ENCODE measurements around the gene OR10G6.
"Not testable (repeated sequence)": the region's sequence is repeated elsewhere in the genome, so short reads cannot be mapped to it uniquely, and the experiment has no call there.

Gene OR10G6

DNA sequence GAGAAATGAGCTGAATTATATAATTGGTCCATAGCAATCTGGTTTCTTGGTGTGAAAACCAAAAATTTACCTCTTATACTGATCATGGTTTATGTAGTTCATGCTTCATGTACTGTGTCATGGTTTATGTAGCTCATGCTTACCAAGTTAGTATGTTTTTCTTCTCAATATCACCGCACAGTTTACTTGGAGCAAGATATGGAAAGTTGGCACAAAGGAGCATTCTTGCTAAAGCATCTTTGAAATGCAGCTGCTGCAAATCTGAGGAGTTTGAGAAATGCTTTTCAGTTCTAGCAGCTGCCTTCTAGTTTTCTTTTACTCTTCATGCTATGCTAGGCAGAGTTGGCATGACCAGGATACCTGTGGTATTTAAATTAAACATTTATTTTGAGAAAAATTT is 41.7 kb upstream of the OR10G6 start:
- no peak overlapping the region for H2BK5ac ChIP-seq (ENCODE audit: low read depth, low read length, poor library complexity)
- no peaks in the 10 kb centered on the region for H3K79me1 ChIP-seq (ENCODE audit: low read length)
- no peaks in the 10 kb centered on the region for H3K9me3 ChIP-seq (ENCODE audit: insufficient read depth, low read depth, low read length)
- no peak overlapping the region for H3K9ac ChIP-seq (ENCODE audit: low read length)
- no CpG with 5 or more reads among the region's 1 CpG for WGBS (ENCODE audit: extremely low coverage, insufficient coverage, insufficient read length)
- no peak overlapping the region for H2BK120ac ChIP-seq (ENCODE audit: insufficient read depth, low read length, poor library complexity)
- no peak overlapping the region for H3K4me3 ChIP-seq (ENCODE audit: low read depth, low read length)
- H3K4me2 ChIP-seq (ENCODE audit: low read length), result no peak overlapping the region
- no peak overlapping the region for H3K18ac ChIP-seq (ENCODE audit: low read length)
- H4K91ac ChIP-seq (ENCODE audit: low read depth, low read length), result no peak overlapping the region
- no peaks in the 10 kb centered on the region for H3K36me3 ChIP-seq (ENCODE audit: control insufficient read depth in 1 of 2, insufficient read depth in 2 of 2, low read length in 2 of 2)
- no peak overlapping the region for H2BK12ac ChIP-seq (ENCODE audit: low read length)
- H3K14ac ChIP-seq (ENCODE audit: low read length), result no peak overlapping the region
- H2AFZ ChIP-seq (ENCODE audit: insufficient read depth, low read length, poor library complexity), result no peak overlapping the region
- H2AK5ac ChIP-seq (ENCODE audit: low read length), result no peak overlapping the region
- H4K12ac ChIP-seq (ENCODE audit: low read depth, low read length), result no peak overlapping the region
- H3K27me3 ChIP-seq (ENCODE audit: insufficient read depth, low read length), result no peaks in the 10 kb centered on the region
- H3K23ac ChIP-seq (ENCODE audit: low read length), result no peak overlapping the region
- no peaks in the 10 kb centered on the region for H3K79me2 ChIP-seq (ENCODE audit: control insufficient read depth, insufficient read depth, low read length, poor library complexity)
- no peak for DNase-seq
- no peak overlapping the region for H3K27ac ChIP-seq (ENCODE audit: low read depth, low read length)
- no peaks in the 10 kb centered on the region for H3K4me1 ChIP-seq (ENCODE audit: control insufficient read depth in 1 of 2, insufficient read depth in 2 of 2, low read length in 2 of 2)
- no peak overlapping the region for H4K8ac ChIP-seq (ENCODE audit: low read depth, low read length)
- no peak overlapping the region for H3K4ac ChIP-seq (ENCODE audit: low read depth, low read length)

DNA sequence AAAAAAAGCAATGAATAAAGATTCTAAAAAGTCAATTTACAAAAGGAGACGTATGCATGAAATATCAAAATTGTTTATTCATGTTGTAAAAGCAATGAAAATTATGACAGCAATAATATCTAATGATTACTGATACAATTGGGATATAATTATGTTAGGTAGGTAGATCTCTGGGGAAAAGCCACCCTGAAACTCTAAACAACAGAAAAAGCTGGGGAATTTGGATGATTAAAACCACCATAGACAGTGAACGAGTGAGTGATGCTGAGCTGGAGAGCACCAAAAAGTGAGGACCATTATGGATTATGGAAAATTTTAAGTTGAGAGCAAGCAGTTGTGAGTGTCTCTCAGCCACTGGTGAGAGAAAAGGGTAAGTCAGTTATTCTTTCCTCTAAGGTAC is 31.5 kb upstream of the OR10G6 start, which contains the start of gene OR10G8:
TSS of gene OR10G8 (plus strand) at position 301 of the 400 bp plus-strand sequence. CDS start 2,825 bp downstream, outside the sequence.
- no CpG with 5 or more reads among the region's 2 CpGs for WGBS (ENCODE audit: extremely low coverage, insufficient coverage, insufficient read length)
- Histone ChIP-seq H3K9me3 (ENCODE audit: insufficient read depth, low read depth, low read length) (no peaks in the 10 kb centered on the region), H3K4ac (ENCODE audit: low read depth, low read length) (no peak within 1 kb of the TSS), H2BK120ac (ENCODE audit: insufficient read depth, low read length, poor library complexity) (no peak within 1 kb of the TSS), H4K8ac (ENCODE audit: low read depth, low read length) (no peak within 1 kb of the TSS), H3K9ac (ENCODE audit: low read length) (no peak within 1 kb of the TSS), H4K91ac (ENCODE audit: low read depth, low read length) (no peak within 1 kb of the TSS), H3K79me1 (ENCODE audit: low read length) (no peaks in the 10 kb centered on the region), H4K12ac (ENCODE audit: low read depth, low read length) (no peak within 1 kb of the TSS), H3K14ac (ENCODE audit: low read length) (no peak within 1 kb of the TSS), H3K18ac (ENCODE audit: low read length) (no peak within 1 kb of the TSS), H3K4me2 (ENCODE audit: low read length) (no peak within 1 kb of the TSS), H3K23ac (ENCODE audit: low read length) (no peak within 1 kb of the TSS), H3K4me3 (ENCODE audit: low read depth, low read length) (no peak within 1 kb of the TSS), H3K79me2 (ENCODE audit: control insufficient read depth, insufficient read depth, low read length, poor library complexity) (no peaks in the 10 kb centered on the region), H3K4me1 (ENCODE audit: control insufficient read depth in 1 of 2, insufficient read depth in 2 of 2, low read length in 2 of 2) (no peaks in the 10 kb centered on the region), H2AK5ac (ENCODE audit: low read length) (no peak within 1 kb of the TSS), H2BK12ac (ENCODE audit: low read length) (no peak within 1 kb of the TSS), H3K27ac (ENCODE audit: low read depth, low read length) (no peak within 1 kb of the TSS), H3K36me3 (ENCODE audit: control insufficient read depth in 1 of 2, insufficient read depth in 2 of 2, low read length in 2 of 2) (no peaks in the 10 kb centered on the region), H2AFZ (ENCODE audit: insufficient read depth, low read length, poor library complexity) (no peak within 1 kb of the TSS), H2BK5ac (ENCODE audit: low read depth, low read length, poor library complexity) (no peak within 1 kb of the TSS), H3K27me3 (ENCODE audit: insufficient read depth, low read length) (no peaks in the 10 kb centered on the region)
- no peak for DNase-seq

DNA sequence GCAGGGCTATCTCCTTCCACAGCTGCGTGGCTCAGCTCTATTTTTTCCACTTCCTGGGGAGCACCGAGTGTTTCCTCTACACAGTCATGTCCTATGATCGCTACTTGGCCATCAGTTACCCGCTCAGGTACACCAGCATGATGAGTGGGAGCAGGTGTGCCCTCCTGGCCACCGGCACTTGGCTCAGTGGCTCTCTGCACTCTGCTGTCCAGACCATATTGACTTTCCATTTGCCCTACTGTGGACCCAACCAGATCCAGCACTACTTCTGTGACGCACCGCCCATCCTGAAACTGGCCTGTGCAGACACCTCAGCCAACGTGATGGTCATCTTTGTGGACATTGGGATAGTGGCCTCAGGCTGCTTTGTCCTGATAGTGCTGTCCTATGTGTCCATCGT is 20.9 kb upstream of the OR10G6 start:
- not testable (repeated sequence) for H2AFZ ChIP-seq (ENCODE audit: insufficient read depth, low read length, poor library complexity); H2BK12ac ChIP-seq (ENCODE audit: low read length); H3K27ac ChIP-seq (ENCODE audit: low read depth, low read length); DNase-seq; H2AK5ac ChIP-seq (ENCODE audit: low read length); H3K4me3 ChIP-seq (ENCODE audit: low read depth, low read length); H3K23ac ChIP-seq (ENCODE audit: low read length); H3K4me2 ChIP-seq (ENCODE audit: low read length); H3K4me1 ChIP-seq (ENCODE audit: control insufficient read depth in 1 of 2, insufficient read depth in 2 of 2, low read length in 2 of 2); H3K4ac ChIP-seq (ENCODE audit: low read depth, low read length); H2BK5ac ChIP-seq (ENCODE audit: low read depth, low read length, poor library complexity); H3K36me3 ChIP-seq (ENCODE audit: control insufficient read depth in 1 of 2, insufficient read depth in 2 of 2, low read length in 2 of 2); H3K14ac ChIP-seq (ENCODE audit: low read length); H3K79me1 ChIP-seq (ENCODE audit: low read length); H4K91ac ChIP-seq (ENCODE audit: low read depth, low read length); H4K12ac ChIP-seq (ENCODE audit: low read depth, low read length); H2BK120ac ChIP-seq (ENCODE audit: insufficient read depth, low read length, poor library complexity); H3K79me2 ChIP-seq (ENCODE audit: control insufficient read depth, insufficient read depth, low read length, poor library complexity); H3K27me3 ChIP-seq (ENCODE audit: insufficient read depth, low read length); H3K9ac ChIP-seq (ENCODE audit: low read length); H4K8ac ChIP-seq (ENCODE audit: low read depth, low read length); H3K9me3 ChIP-seq (ENCODE audit: insufficient read depth, low read depth, low read length); H3K18ac ChIP-seq (ENCODE audit: low read length)
- WGBS (ENCODE audit: extremely low coverage, insufficient coverage, insufficient read length), result no CpG with 5 or more reads among the region's 9 CpGs

DNA sequence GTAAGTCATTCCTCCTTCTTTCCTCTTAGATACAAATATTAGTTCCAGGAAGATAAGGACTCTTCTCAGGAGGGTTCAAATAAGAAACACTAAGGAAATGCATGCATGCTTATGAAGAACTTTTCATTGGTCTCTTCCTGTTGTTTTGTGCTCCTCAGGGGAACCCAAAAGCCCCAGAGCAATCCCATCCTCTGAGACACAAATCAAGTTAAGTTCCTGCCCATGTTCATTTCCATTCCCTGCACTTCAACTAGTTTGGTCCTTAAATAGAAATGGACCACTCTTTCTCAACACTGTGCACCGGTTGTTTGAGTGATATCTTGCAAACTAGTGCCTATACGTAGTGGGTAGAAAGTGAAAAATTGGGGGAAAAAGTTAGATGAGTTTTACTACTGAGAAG is 17.7 kb upstream of the OR10G6 start, which contains the start of gene OR10G4:
TSS of gene OR10G4 (plus strand) at position 301 of the 400 bp plus-strand sequence. CDS start 2,578 bp downstream, outside the sequence.
- Histone ChIP-seq H2AK5ac (ENCODE audit: low read length) (no peak within 1 kb of the TSS), H3K79me1 (ENCODE audit: low read length) (no peaks in the 10 kb centered on the region), H3K4me1 (ENCODE audit: control insufficient read depth in 1 of 2, insufficient read depth in 2 of 2, low read length in 2 of 2) (no peaks in the 10 kb centered on the region), H3K79me2 (ENCODE audit: control insufficient read depth, insufficient read depth, low read length, poor library complexity) (no peaks in the 10 kb centered on the region), H2BK5ac (ENCODE audit: low read depth, low read length, poor library complexity) (no peak within 1 kb of the TSS), H4K12ac (ENCODE audit: low read depth, low read length) (no peak within 1 kb of the TSS), H3K4me2 (ENCODE audit: low read length) (no peak within 1 kb of the TSS), H3K9ac (ENCODE audit: low read length) (no peak within 1 kb of the TSS), H3K36me3 (ENCODE audit: control insufficient read depth in 1 of 2, insufficient read depth in 2 of 2, low read length in 2 of 2) (no peaks in the 10 kb centered on the region), H2BK12ac (ENCODE audit: low read length) (no peak within 1 kb of the TSS), H3K4ac (ENCODE audit: low read depth, low read length) (no peak within 1 kb of the TSS), H3K4me3 (ENCODE audit: low read depth, low read length) (no peak within 1 kb of the TSS), H2BK120ac (ENCODE audit: insufficient read depth, low read length, poor library complexity) (no peak within 1 kb of the TSS), H3K14ac (ENCODE audit: low read length) (no peak within 1 kb of the TSS), H3K27me3 (ENCODE audit: insufficient read depth, low read length) (no peaks in the 10 kb centered on the region), H3K18ac (ENCODE audit: low read length) (no peak within 1 kb of the TSS), H2AFZ (ENCODE audit: insufficient read depth, low read length, poor library complexity) (no peak within 1 kb of the TSS), H3K9me3 (ENCODE audit: insufficient read depth, low read depth, low read length) (no peaks in the 10 kb centered on the region), H4K8ac (ENCODE audit: low read depth, low read length) (no peak within 1 kb of the TSS), H3K23ac (ENCODE audit: low read length) (no peak within 1 kb of the TSS), H4K91ac (ENCODE audit: low read depth, low read length) (no peak within 1 kb of the TSS), H3K27ac (ENCODE audit: low read depth, low read length) (no peak within 1 kb of the TSS)
- DNase-seq, result no peak
- no CpG with 5 or more reads among the region's 2 CpGs for WGBS (ENCODE audit: extremely low coverage, insufficient coverage, insufficient read length)

Measured in trophoblast cell (in vitro differentiated cells and primary cell).